ENCODE measurements around the gene TET3.

Gene TET3

GRCh38 chr2:73999881-74000597, 15.3 kb downstream of the TET3 start:
- TF ChIP-seq GATA1 (IDR thresholded peaks at IDR 0.05; ENCODE audit: low read depth, low read length): no peak
- TF ChIP-seq POLR2A (IDR thresholded peaks at IDR 0.05; ENCODE audit: low read length): no peak
- no peak for DNase-seq

GRCh38 chr2:74000666-74001065, 16.0 kb downstream of the TET3 start:
- DNase-seq: no peak
- TF ChIP-seq GATA1 (IDR thresholded peaks at IDR 0.05; ENCODE audit: low read depth, low read length): no peak
- no peak for TF ChIP-seq POLR2A (IDR thresholded peaks at IDR 0.05; ENCODE audit: low read length)

- DNase-seq: no peak
- TF ChIP-seq POLR2A (IDR thresholded peaks at IDR 0.05; ENCODE audit: low read length) (no peak), GATA1 (IDR thresholded peaks at IDR 0.05; ENCODE audit: low read depth, low read length) (no peak)
These were observed 16.4 kb downstream of the TET3 start for GRCh38 chr2:74001121-74001520.

GRCh38 chr2:74001781-74002504, 17.2 kb downstream of the TET3 start:
- TF ChIP-seq GATA1 (IDR thresholded peaks at IDR 0.05; ENCODE audit: low read depth, low read length) (no peak), POLR2A (IDR thresholded peaks at IDR 0.05; ENCODE audit: low read length) (no peak)

GRCh38 chr2:74002505-74003421, 18.1 kb downstream of the TET3 start:
- DNase-seq: peak; percentile 90 to 95
- TF ChIP-seq POLR2A (IDR thresholded peaks at IDR 0.05; ENCODE audit: low read length) (peak; percentile 77), GATA1 (IDR thresholded peaks at IDR 0.05; ENCODE audit: low read depth, low read length) (no peak)

More at GRCh38 chr2:74001781-74002504, 17.2 kb downstream of the TET3 start:
- DNase-seq: peak in 1 of 2 experiments; percentile 52

- DNase-seq: peak; percentile 83 to 92
- no peak for TF ChIP-seq GATA1 (IDR thresholded peaks at IDR 0.05; ENCODE audit: low read depth, low read length)
These were observed 18.9 kb downstream of the TET3 start for GRCh38 chr2:74003494-74004211.

- TF ChIP-seq GATA1 (IDR thresholded peaks at IDR 0.05; ENCODE audit: low read depth, low read length) (no peak), POLR2A (IDR thresholded peaks at IDR 0.05; ENCODE audit: low read length) (no peak)
- DNase-seq: peak; percentile 34 to 55
These were observed 19.8 kb downstream of the TET3 start for GRCh38 chr2:74004212-74005182.

- DNase-seq: no peak
- TF ChIP-seq POLR2A (IDR thresholded peaks at IDR 0.05; ENCODE audit: low read length) (no peak), GATA1 (IDR thresholded peaks at IDR 0.05; ENCODE audit: low read depth, low read length) (no peak)
These were observed 21.1 kb downstream of the TET3 start for GRCh38 chr2:74005786-74006185.

GRCh38 chr2:74006459-74006858, 21.7 kb downstream of the TET3 start:
- DNase-seq: no peak
- TF ChIP-seq GATA1 (IDR thresholded peaks at IDR 0.05; ENCODE audit: low read depth, low read length) (no peak), POLR2A (IDR thresholded peaks at IDR 0.05; ENCODE audit: low read length) (no peak)

- TF ChIP-seq GATA1 (IDR thresholded peaks at IDR 0.05; ENCODE audit: low read depth, low read length): no peak
- no peak for TF ChIP-seq POLR2A (IDR thresholded peaks at IDR 0.05; ENCODE audit: low read length)
- no peak for DNase-seq
These were observed 22.4 kb downstream of the TET3 start for GRCh38 chr2:74007121-74007520.

GRCh38 chr2:74007711-74008110, 23.0 kb downstream of the TET3 start:
- no peak for DNase-seq
- TF ChIP-seq POLR2A (IDR thresholded peaks at IDR 0.05; ENCODE audit: low read length): no peak
- TF ChIP-seq GATA1 (IDR thresholded peaks at IDR 0.05; ENCODE audit: low read depth, low read length): no peak

GRCh38 chr2:74008761-74009395, 24.2 kb downstream of the TET3 start:
- no peak for DNase-seq
- no peak for TF ChIP-seq POLR2A (IDR thresholded peaks at IDR 0.05; ENCODE audit: low read length)
- no peak for TF ChIP-seq GATA1 (IDR thresholded peaks at IDR 0.05; ENCODE audit: low read depth, low read length)

Measured in erythroblast (primary cell).